Endothelial cell of coronary artery (primary cell): ENCODE measurements around the gene ARPC1B. TPM values are rescaled to one million over a fixed set of nuclear protein-coding genes. Genes with fewer than 3 reads are reported as not detected.

ENCODE experiments used
- total RNA-seq: library from RNA; depleted of rRNA; stranded (reverse); fragments of >200 nt; gene quantifications from 2 replicates; pipeline ENCODE4 v1.2.3, GENCODE V29; 2014

Gene ARPC1B
- total RNA-seq, result 600 and 643 TPM in 2 replicates

GRCh38 chr7:99374111-99375064 lies at the start of gene ARPC1B:
ARPC1B (plus strand) TSS chr7:99374730; CDS start chr7:99385715, 10,985 bp downstream.

DNA sequence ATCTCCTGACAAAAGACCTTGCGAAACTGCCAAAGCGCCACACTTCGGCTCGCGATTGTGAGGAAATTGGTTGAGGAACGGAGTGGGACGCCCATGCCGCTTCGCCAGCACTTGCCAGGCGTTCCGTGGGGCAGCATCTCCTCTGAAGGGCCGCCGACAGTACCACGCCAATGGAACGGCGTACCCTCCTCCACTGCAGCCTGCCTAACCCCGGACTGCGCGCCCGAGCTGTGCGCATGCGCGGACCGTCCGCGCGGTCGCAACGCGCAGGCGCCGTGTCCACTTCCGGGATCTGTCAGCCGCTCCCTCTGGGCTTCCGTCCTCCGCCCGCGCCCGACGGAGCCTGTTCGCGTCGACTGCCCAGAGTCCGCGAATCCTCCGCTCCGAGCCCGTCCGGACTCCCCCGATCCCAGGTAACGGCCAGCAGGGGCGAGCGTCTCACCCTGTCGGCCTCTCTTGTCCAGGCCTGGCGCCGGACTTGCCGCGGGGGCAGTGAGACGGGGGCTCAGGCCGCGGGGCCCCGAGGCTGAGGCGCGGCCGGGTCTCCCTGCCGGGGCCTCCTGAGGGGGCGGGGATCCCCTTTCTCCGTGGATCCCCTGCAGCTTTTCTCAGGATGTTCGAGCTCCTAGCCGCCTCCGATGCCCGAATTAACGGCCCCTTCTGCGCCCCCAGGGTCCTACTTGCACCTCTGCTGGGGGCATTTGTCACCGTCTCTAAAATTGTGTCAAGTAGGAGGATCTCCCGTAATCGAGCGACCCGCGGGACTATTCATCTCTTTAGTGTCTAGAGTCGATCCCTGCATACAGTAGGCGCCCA lies 48.7 kb upstream of the ARPC1B start, which contains the start of gene ARPC1A:
Gene ARPC1A, plus strand, starts transcription at position 307 of the 816 bp plus-strand sequence. CDS start 7,456 bp downstream, outside the sequence.

GRCh38 chr7:99408379-99409191 lies 34.1 kb downstream of the ARPC1B start, which contains the start of the genes BUD31 and PDAP1:
BUD31 (plus strand) TSS chr7:99408969; CDS start chr7:99411093, 2,124 bp downstream.
PDAP1 (minus strand) TSS chr7:99408597; CDS start chr7:99408548, 49 bp downstream.

GRCh38 chr7:99438573-99439480 lies 64.3 kb downstream of the ARPC1B start, which contains the start of the genes CPSF4 and PTCD1:
CPSF4 (plus strand) TSS chr7:99438943; CDS start chr7:99439083, 140 bp downstream.
PTCD1 (minus strand) TSS chr7:99438798; CDS start chr7:99435242, 3,556 bp downstream.

Other genes starting within 250 kb of the ARPC1B start
- gene SMURF1, start 230.6 kb upstream of the ARPC1B start, total RNA-seq, result 17.4 and 20.2 TPM in 2 replicates
- gene KPNA7, start 166.6 kb upstream of the ARPC1B start, total RNA-seq, result under 0.01 TPM in 1 of 2 replicates, not detected in the other
- gene MYH16, start 101.9 kb upstream of the ARPC1B start, total RNA-seq, result 0.38 and 0.72 TPM in 2 replicates
- 224 and 226 TPM in 2 replicates for gene ARPC1A, start 48.8 kb upstream of the ARPC1B start, total RNA-seq
- 29.6 and 32.8 TPM in 2 replicates for gene PDAP1, start 33.9 kb downstream of the ARPC1B start, total RNA-seq
- gene BUD31, start 34.2 kb downstream of the ARPC1B start, total RNA-seq, result 120 TPM in 2 replicates
- 4.0 and 5.9 TPM in 2 replicates for gene PTCD1, start 64.1 kb downstream of the ARPC1B start, total RNA-seq
- gene CPSF4, start 64.2 kb downstream of the ARPC1B start, total RNA-seq, result 23.8 and 26.0 TPM in 2 replicates
- gene ATP5MF, start 91.4 kb downstream of the ARPC1B start, total RNA-seq, result 281 and 445 TPM in 2 replicates
- 5.7 and 7.0 TPM in 2 replicates for gene ZNF789, start 98.2 kb downstream of the ARPC1B start, total RNA-seq
- 24.7 and 28.4 TPM in 2 replicates for gene ZNF394, start 125.6 kb downstream of the ARPC1B start, total RNA-seq
- 10.4 and 11.8 TPM in 2 replicates for gene ZKSCAN5, start 129.9 kb downstream of the ARPC1B start, total RNA-seq
- 4.9 and 5.9 TPM in 2 replicates for gene FAM200A, start 177.4 kb downstream of the ARPC1B start, total RNA-seq
- gene ZNF655, start 183.9 kb downstream of the ARPC1B start, total RNA-seq, result 9.3 and 26.9 TPM in 2 replicates
- gene TMEM225B, start 223.5 kb downstream of the ARPC1B start, total RNA-seq, result 0.19 TPM in 1 of 2 replicates, not detected in the other
- gene ZSCAN25, start 242.2 kb downstream of the ARPC1B start, total RNA-seq, result 10.2 and 15.1 TPM in 2 replicates